Epithelial cell of esophagus (primary cell): ENCODE measurements around the gene TRRAP.

ENCODE experiments used
- DNase-seq: peaks from one replicate; pipeline ENCODE4 v3.0.0; 2010; ENCODE audit warnings: low read depth
- H3K4me3 ChIP-seq: 2 replicates; pipeline ENCODE4 v1.5.1; 2011; ENCODE audit warnings: mild to moderate bottlenecking, low read length, control low read depth
- CTCF ChIP-seq: IDR thresholded peaks from 2 replicates; pipeline ENCODE4 v1.5.1; 2011; ENCODE audit warnings: low read depth, mild to moderate bottlenecking, low read length, control low read depth, inconsistent platforms; ENCODE audit not compliant: insufficient read depth; ENCODE audit errors: missing control alignments

Gene TRRAP

GRCh38 chr7:98866351-98866750 lies 12.0 kb upstream of the TRRAP start:
- no peak for TF ChIP-seq CTCF
- no peak overlapping the region for H3K4me3 ChIP-seq
- no peak for DNase-seq

GRCh38 chr7:98866765-98867164 lies 11.6 kb upstream of the TRRAP start:
- no peak for TF ChIP-seq CTCF
- H3K4me3 ChIP-seq = no peak overlapping the region
- no peak for DNase-seq

GRCh38 chr7:98868450-98868849 lies 9.9 kb upstream of the TRRAP start:
- no peak for TF ChIP-seq CTCF
- H3K4me3 ChIP-seq = no peak overlapping the region
- DNase-seq = no peak

GRCh38 chr7:98869027-98869596 lies 9.2 kb upstream of the TRRAP start:
- no peak for DNase-seq
- H3K4me3 ChIP-seq = no peak overlapping the region
- no peak for TF ChIP-seq CTCF

- H3K4me3 ChIP-seq = no peak within 1 kb of the TSS
- no peak for TF ChIP-seq CTCF
- no peak for DNase-seq
Observed at GRCh38 chr7:98869597-98870120, 8.7 kb upstream of the TRRAP start, which contains the start of gene TMEM130. TSS of gene TMEM130 (minus strand) at chr7:98870014. CDS start at chr7:98869861, 153 bp downstream.

- peak; percentile 49 for DNase-seq
- H3K4me3 ChIP-seq = no peak overlapping the region
Observed at GRCh38 chr7:98870121-98870651, 8.1 kb upstream of the TRRAP start.

More at GRCh38 chr7:98870121-98870651, 8.1 kb upstream of the TRRAP start:
- TF ChIP-seq CTCF = no peak
